ENCODE data around the gene SFXN2.

Gene SFXN2, protein sequence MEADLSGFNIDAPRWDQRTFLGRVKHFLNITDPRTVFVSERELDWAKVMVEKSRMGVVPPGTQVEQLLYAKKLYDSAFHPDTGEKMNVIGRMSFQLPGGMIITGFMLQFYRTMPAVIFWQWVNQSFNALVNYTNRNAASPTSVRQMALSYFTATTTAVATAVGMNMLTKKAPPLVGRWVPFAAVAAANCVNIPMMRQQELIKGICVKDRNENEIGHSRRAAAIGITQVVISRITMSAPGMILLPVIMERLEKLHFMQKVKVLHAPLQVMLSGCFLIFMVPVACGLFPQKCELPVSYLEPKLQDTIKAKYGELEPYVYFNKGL

GRCh38 chr10:102714621-102715455 lies at the start of gene SFXN2:
Gene SFXN2 (plus strand): TSS chr10:102714636. CDS start chr10:102726637, 12,001 bp downstream.
- TF ChIP-seq CTCF (IDR thresholded peaks at IDR 0.05), result peak; percentile 39; the same call in 1 of the 2 replicates

GRCh38 chr10:102665904-102666509 lies 48.4 kb upstream of the SFXN2 start:
- no peak for TF ChIP-seq CTCF (IDR thresholded peaks at IDR 0.05)

GRCh38 chr10:102668326-102669107 lies 45.9 kb upstream of the SFXN2 start:
- no peak for TF ChIP-seq CTCF (IDR thresholded peaks at IDR 0.05)

DNA sequence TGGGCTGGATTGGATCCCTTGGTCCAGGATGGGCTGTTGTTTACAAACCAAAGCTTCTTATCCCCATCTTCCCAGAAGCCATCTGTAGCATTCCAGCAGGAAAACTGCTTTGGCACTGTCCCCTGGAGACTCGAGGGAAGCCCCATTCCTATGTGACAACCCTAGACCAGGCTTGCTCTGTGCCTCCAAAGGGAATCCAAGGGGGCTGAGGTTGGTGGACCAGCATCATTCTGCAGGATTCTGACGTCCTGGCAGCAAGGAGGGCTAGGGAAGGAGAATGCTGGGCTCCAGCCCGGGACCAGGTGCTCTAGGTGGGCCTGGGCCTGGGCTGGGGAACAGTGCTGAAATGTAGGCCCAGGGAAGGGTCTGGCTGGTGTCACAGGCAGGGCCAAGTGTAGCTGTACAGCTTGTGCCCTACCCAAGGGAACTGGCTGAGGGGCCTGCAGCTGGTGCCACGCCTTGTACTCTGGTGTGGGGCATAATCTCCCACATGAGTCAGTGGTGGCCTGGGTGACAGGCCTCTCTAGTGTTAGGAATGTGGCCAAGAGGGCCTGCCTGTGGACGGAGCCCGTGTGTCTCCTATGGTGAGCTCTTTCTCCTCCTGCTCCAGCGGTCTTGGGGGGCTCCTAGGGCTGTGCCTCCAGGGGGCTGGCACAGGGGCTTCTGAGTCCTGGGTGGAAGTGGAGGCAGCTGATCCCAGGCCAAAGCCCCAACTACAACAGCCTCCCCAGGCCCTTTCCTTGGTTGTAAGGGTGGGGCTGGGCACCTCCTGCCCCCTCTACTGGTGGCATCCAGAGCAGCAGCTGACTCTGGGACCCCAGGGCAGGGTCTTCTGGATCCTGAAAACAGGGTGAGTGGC lies 45.0 kb upstream of the SFXN2 start:
- peak; percentile 23; the same call in 1 of the 2 replicates for TF ChIP-seq CTCF (IDR thresholded peaks at IDR 0.05)

- no peak for TF ChIP-seq CTCF (IDR thresholded peaks at IDR 0.05)
Measured at GRCh38 chr10:102670065-102670670, 44.3 kb upstream of the SFXN2 start.

- TF ChIP-seq CTCF (IDR thresholded peaks at IDR 0.05), result no peak
Measured at GRCh38 chr10:102670871-102671434, 43.5 kb upstream of the SFXN2 start.

Measured in LNCAP (cell line).